Panc1 (cell line): ENCODE data around the gene GRIN2B.

ENCODE experiments used
- CTCF ChIP-seq: fragments of 450-650 bp; IDR thresholded peaks from 2 replicates; pipeline ENCODE4 v1.5.1; 2017; ENCODE audit warnings: mild to moderate bottlenecking
- SIN3A ChIP-seq: IDR thresholded peaks from 2 replicates; pipeline ENCODE4 v1.6.1; 2012; ENCODE audit warnings: low read depth, mild to moderate bottlenecking, low read length, moderate library complexity, borderline replicate concordance; ENCODE audit not compliant: insufficient read depth
- TCF7L2 ChIP-seq: IDR thresholded peaks from 2 replicates; pipeline ENCODE4 v1.6.1; 2011; ENCODE audit warnings: mild to moderate bottlenecking, low read depth, low read length, inconsistent platforms

- no peak for TF ChIP-seq TCF7L2
- TF ChIP-seq SIN3A, result no peak
- no peak for TF ChIP-seq CTCF
Observed at GRCh38 chr12:13992585-13992984, 11.2 kb upstream of the GRIN2B start.
